Left lobe of liver (tissue), 2 donors: ENCODE results near the gene NOB1. TPM values are rescaled to one million over a fixed set of nuclear protein-coding genes. Genes with fewer than 3 reads are reported as not detected.

Source experiments
- ATAC-seq: fragments of 200-7000 bp; cut with Tn5 transposase; one replicate; pipeline ENCODE4 v1.9.1; 2020; ENCODE audit warnings: mild to moderate bottlenecking, moderate library complexity
- DNase-seq: peaks from one replicate; pipeline ENCODE4 v3.0.0-alpha.2; 2020; ENCODE audit warnings: low spot score
- total RNA-seq: library from RNA; stranded (reverse); gene quantifications from one replicate; pipeline ENCODE4 v1.2.1, GENCODE V29; 2021
- donor health status: DM: no; HTN: no; CAD: no; lungs with moderate emphysema.
- donor health status: DM: no; HTN: yes; CAD: no.

Gene NOB1
- total RNA-seq, 1 donor from 2014 or later, result 13.8 TPM

- DNase-seq, result no peak
Measured at GRCh38 chr16:69724414-69724873, 30.3 kb downstream of the NOB1 start.

GRCh38 chr16:69721441-69721957 is 33.2 kb downstream of the NOB1 start:
- DNase-seq (no peak), ATAC-seq (no peak)

More at GRCh38 chr16:69724414-69724873, 30.3 kb downstream of the NOB1 start:
- ATAC-seq, result no peak

- peak; percentile 26 for DNase-seq
- no peak for ATAC-seq
Measured at GRCh38 chr16:69720822-69721430, 33.8 kb downstream of the NOB1 start.

GRCh38 chr16:69718111-69718764 is 36.5 kb downstream of the NOB1 start:
- DNase-seq (peak; percentile 10), ATAC-seq (no peak)

GRCh38 chr16:69717066-69717465 is 37.7 kb downstream of the NOB1 start:
- DNase-seq (peak; percentile 3), ATAC-seq (no peak)

DNA sequence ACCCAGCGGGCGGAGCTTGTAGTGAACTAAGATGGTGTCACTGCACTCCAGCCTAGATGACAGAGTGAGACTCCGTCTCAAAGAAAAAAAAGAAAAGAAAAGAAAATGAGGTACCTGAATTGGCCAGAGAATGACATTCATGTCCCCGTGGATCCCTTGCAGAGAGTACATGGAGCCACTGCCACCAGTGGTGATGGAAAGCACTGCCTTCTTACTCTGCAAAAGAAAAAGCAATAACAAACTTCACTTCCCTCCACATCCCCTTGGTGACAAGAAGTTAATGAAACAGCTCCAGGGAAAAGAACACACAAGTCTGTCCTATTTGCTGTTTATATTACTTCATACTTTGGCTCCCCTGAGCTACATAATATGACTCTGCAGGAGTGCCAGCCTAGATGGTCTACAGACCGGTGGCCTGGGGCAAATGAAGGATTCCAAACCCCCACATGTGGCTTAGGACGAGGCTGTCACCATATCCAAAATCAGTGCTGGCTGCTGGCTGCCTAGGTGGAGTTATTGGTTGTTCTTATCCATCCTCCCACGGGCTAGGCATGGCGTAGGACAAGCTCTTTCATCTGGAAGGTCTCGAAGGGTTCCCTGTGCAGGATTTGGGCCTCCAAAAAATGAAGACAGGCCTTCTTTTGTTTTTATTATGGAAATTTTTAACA is 41.7 kb downstream of the NOB1 start:
- DNase-seq (no peak), ATAC-seq (no peak)

DNA sequence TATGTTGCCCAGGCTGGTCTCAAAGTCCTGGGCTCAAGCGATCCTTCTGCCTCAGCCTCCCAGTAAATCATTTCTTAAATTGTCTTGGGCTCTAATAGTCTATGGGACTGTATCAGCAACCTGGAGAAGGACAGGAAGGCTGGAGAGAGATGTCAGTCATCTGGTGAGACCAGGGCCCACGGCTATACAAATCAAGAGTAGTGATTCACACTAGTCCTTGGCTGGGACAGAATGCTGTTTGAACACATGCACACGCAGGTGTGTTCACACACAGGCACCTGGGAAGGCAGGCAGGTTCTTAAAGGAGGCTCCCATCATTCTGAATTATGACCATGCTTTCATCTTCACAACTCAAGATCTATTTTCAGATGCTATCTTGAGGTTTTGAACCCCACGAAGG is 42.4 kb downstream of the NOB1 start:
- DNase-seq (no peak), ATAC-seq (no peak)

DNA sequence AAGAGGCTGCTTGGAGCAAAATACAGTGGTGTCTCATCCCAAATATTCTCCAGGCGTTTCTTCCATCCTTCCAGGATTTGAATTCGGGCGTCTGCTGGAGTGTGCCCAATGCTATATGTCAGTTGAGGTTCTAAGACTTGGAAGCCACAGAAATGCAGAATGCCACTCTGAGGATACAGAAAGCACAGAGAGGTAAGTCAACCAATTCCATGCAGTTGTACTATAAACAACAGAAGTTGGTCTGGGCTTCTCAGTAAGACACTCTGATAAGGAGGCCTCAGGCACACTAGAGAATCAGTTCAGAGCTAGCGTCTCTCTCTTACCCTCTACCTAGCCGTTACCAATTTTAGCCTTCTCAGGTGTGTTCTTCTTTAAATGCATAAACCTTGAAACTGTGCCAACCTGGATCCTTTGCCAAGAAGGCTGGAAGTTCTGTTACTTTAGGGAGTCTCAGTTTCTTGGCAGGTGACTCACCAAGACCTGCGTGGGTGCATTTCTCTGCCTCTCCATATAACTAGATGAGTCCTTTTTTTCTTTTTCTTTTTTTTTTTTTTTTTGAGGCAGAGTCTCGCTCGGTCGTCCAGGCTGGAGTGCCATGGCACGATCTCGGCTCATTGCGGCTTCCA is 43.5 kb downstream of the NOB1 start:
- DNase-seq (no peak), ATAC-seq (no peak)

DNA sequence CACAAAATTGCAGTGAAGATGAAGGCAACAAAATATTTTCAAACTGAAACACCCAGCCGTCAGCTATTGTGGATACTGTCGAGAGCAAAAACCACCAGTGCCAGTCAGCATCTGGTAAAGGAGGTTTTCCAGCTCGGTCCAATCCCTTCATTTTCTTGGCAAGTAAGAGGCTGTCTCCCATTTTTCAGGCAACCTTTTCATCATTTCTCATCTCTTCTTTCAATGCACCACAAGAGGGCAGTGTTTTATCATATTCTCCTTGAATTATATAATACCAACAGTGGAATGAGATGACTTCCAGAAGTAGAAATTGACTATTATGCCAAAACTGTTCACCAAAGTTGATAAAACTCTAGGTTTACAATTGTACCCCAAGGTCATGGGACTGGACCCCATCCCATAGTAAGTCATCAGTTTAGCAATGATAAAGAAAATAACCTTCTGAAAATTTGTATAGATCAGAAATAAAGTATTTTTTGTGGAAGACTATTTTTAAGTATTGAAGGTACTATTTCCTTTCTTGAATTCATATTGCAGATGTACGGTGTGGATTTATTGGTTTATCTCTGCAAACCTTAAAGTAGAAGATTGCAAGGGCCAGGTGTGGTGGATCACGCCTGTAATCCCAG is 45.2 kb downstream of the NOB1 start:
- DNase-seq (no peak), ATAC-seq (peak; percentile 88)

- ATAC-seq (no peak), DNase-seq (no peak)
Measured at GRCh38 chr16:69707920-69708683, 46.6 kb downstream of the NOB1 start.

DNA sequence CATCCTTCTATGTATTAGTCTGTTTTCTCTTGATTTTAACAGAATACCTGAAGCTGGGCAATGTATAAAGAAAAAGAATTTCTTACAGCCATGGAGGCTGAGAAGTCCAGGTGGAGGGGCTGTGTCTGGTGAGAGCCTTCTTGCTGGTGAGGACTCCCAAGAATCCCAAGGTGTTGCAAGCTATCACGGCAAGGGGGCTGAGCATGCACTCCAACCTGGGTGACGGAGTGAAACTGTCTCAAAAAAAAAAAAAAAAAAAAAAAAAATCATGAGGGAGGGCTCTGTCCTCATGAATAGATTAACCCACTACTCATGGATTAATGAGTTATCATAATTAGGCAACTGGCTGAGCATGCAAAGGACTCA is 47.8 kb downstream of the NOB1 start:
- ATAC-seq, result no peak
- no peak for DNase-seq

DNA sequence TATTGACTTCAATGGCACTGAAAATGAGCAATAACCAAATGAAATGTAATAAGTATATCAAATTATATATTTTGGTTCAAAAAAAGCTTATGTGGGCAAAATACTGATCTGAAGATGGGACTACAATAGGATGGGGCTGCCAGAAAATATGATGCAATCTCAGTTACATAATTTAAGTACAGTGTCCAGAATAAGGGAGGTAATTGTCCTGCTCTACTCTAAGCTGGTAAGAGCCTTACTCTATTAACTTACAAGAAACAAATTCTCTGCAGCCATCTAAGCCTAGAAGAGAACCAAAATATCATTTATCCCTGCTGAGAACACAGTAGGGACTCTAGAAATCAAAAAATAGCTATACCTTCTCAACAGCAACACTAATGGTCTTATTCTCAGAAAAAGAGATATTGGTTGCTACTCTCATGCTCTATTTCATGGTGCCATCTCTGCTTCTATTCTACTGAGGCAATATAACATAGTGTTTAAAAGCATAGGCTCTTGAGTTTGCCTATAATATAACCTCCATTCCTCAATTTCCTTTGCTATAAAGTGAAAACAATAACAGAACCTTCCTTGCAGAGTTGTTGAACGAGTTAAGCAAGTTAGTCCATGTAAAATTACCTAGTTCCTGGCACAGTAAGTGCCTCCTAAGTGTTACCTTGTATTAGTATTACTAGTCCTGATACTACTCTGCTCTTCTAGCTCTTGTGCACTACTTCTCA is 48.3 kb downstream of the NOB1 start:
- ATAC-seq, result peak; percentile 43

DNA sequence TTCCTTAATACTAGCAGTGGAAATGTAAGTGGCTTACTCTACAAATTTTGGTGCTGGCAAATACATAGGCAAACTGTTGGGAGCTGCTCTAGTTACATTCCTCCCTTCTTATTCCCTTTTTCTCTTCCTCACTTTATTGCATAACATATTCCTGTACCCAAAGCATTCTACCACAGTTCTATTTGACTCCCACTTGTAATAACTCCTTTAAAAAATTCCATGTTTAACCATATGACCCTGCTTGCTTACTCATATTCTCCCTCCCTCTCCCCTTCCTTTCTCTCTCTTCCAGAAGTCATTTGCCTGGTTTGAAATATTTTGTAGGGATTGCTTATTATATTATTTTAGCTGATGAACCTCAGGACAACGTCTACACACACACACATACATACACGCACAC is 51.1 kb downstream of the NOB1 start:
- DNase-seq (no peak), ATAC-seq (no peak)

More for the DNA sequence above, 48.3 kb downstream of the NOB1 start:
- no peak for DNase-seq

- ATAC-seq, result no peak
- no peak for DNase-seq
Measured at GRCh38 chr16:69701866-69702265, 52.9 kb downstream of the NOB1 start.

GRCh38 chr16:69701452-69701851 is 53.3 kb downstream of the NOB1 start:
- DNase-seq, result no peak
- ATAC-seq, result no peak

GRCh38 chr16:69699915-69700314 is 54.8 kb downstream of the NOB1 start:
- ATAC-seq (no peak), DNase-seq (no peak)

- DNase-seq (no peak), ATAC-seq (no peak)
Measured at GRCh38 chr16:69698404-69698803, 56.3 kb downstream of the NOB1 start.

DNA sequence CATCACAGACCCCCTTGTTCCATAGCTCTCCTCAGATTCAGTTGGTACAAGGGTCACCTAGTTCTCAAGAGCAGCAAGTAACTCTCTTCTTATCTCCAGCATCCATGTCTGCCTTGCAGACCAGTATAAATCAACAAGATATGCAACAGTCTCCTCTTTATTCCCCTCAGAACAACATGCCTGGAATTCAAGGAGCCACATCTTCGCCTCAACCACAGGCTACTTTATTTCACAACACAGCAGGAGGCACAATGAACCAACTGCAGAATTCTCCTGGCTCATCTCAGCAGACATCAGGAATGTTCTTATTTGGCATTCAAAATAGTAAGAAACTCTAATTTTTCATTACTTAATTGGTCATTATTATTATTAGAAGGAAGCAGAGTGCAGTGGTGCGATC is 60.8 kb downstream of the NOB1 start:
- ATAC-seq, result no peak
- no peak for DNase-seq
